ENCODE measurements around the gene INS. TPM values are rescaled to one million over a fixed set of nuclear protein-coding genes. Genes with fewer than 3 reads are reported as not detected.
"Not testable (repeated sequence)": the region's sequence is repeated elsewhere in the genome, so short reads cannot be mapped to it uniquely, and the experiment has no call there.

INS gene
- total and polyA plus RNA-seq, 2 donors: 0.42 to 2.4 TPM

DNA sequence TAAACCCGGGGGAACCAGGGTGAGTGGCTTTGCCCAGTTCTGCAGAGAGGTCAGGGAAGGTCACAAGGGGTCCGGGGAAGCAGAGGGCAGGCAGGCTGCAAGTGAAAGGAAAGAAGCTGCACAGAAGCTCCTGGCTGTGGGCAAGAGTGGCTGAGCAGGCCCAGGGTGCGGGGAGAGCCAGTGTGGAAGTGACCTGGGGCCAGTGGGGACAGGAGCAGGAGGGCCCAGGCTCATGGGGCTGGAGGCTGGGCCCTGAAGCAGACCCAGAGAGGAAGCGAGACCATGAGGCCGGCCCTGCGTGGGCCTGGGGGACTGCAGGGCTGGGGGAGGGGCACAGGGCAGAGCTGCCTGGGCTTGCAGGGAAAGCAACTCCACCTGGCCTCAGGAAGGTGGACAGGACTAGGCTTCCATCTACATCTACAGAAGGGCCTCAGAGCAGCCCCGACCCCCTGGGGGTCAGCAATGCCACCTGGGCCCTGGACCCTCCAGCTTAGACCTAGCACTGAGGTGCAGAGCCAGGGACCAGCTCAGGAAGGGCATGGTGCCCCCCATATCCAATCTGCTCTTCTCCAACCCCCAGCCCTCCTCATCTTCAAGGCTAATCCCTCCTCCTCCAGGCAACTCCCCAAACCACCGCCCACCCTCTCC, 33.4 kb downstream of the INS start:
- 90% methylated on average over 8 of the region's 8 CpGs for WGBS
- peaks cover 0 to 15% of the 10 kb centered on the region in 2 donors for H3K27me3 ChIP-seq (ENCODE audit: control insufficient read depth in 2 of 2, insufficient read depth in 1 of 2, low read length in 1 of 2)

DNA sequence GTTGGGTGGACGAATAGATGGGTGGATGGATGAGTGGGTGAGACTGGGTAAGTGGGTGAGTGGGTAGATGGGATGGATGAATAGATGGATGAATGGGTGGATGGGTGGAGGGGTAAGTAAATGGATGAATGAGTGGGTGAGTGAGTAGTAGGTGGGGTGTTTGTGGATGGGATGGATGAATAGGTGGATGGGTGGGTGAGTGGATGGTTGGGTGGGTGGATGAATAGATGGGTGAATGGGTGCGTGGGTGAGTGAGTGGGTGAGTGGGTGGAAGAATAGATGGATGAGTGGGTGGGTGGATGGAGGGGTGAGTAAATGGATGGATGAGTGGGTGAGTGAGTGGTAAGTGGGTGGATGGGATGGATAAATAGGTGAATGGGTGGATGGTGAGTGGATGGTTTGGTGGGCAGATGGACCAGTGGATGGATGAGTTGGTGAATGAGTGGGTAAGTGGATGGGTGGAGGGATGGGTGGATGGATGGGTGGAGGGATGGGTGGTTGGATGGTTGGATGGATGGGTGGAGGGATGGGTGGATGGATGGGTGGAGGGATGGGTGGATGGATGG, 34.4 kb downstream of the INS start:
- Histone ChIP-seq H3K9me3 (ENCODE audit: control insufficient read depth in 2 of 2, insufficient read depth in 1 of 2, low read length in 1 of 2) (no peaks in the 10 kb centered on the region), H3K27ac (ENCODE audit: low read depth in 1 of 2, low read length in 1 of 2) (no peak overlapping the region), H3K27me3 (ENCODE audit: control insufficient read depth in 2 of 2, insufficient read depth in 1 of 2, low read length in 1 of 2) (peaks cover 0 to 15% of the 10 kb centered on the region in 2 donors), H3K4me1 (ENCODE audit: control insufficient read depth in 2 of 2, insufficient read depth in 2 of 2, low read length in 2 of 2) (no peaks in the 10 kb centered on the region), H3K4me3 (ENCODE audit: low read length in 2 of 2) (no peak overlapping the region), H3K36me3 (ENCODE audit: control insufficient read depth in 2 of 2, insufficient read depth in 2 of 2, low read length in 1 of 2) (no peaks in the 10 kb centered on the region)
- 94% methylated on average over 2 of the region's 2 CpGs for WGBS
- no peak for DNase-seq (ENCODE audit: low read depth in 6 of 9, low spot score in 9 of 9)

More for the DNA sequence above, 33.4 kb downstream of the INS start:
- no peak for DNase-seq (ENCODE audit: low read depth in 6 of 9, low spot score in 9 of 9)
- H3K4me1 ChIP-seq (ENCODE audit: control insufficient read depth in 2 of 2, insufficient read depth in 2 of 2, low read length in 2 of 2): no peaks in the 10 kb centered on the region
- H3K27ac ChIP-seq (ENCODE audit: low read depth in 1 of 2, low read length in 1 of 2): no peak overlapping the region
- H3K36me3 ChIP-seq (ENCODE audit: control insufficient read depth in 2 of 2, insufficient read depth in 2 of 2, low read length in 1 of 2): no peaks in the 10 kb centered on the region
- H3K9me3 ChIP-seq (ENCODE audit: control insufficient read depth in 2 of 2, insufficient read depth in 1 of 2, low read length in 1 of 2): no peaks in the 10 kb centered on the region
- no peak overlapping the region for H3K4me3 ChIP-seq (ENCODE audit: low read length in 2 of 2)

DNA sequence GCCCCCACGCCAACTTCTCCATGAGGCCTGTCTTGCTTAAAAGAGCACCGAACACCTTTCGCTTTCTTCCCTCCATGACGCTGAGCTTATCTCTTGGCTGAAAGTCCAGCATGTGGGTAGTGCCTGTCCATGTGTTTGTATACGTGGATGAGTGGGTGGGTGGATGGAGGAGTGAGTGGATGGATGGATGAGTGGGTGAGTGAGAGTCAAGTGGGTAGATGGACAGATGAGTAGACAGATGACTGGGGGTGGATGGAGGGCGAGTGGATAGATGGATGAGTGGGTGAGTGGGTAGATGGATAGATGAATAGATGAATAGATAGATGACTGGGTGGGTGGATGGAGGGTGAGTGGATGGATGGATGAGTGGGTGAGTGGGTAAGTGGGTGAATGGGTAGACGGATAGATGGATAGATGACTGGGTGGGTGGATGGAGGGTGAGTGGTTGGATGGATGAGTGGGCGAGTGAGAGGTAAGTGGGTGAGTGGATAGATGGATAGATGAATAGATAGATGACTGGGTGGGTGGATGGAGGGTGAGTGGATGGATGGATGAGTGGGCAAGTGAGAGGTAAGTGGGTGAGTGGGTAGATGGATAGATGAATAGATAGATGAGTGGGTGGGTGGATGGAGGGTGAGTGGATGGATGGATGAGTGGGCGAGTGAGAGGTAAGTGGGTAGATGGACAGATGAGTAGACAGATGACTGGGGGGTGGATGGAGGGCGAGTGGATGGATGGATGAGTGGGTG, 36.1 kb downstream of the INS start:
- not testable (repeated sequence) for H3K4me1 ChIP-seq (ENCODE audit: control insufficient read depth in 2 of 2, insufficient read depth in 2 of 2, low read length in 2 of 2); DNase-seq (ENCODE audit: low read depth in 6 of 9, low spot score in 9 of 9); H3K27ac ChIP-seq (ENCODE audit: low read depth in 1 of 2, low read length in 1 of 2); H3K4me3 ChIP-seq (ENCODE audit: low read length in 2 of 2); H3K9me3 ChIP-seq (ENCODE audit: control insufficient read depth in 2 of 2, insufficient read depth in 1 of 2, low read length in 1 of 2); H3K36me3 ChIP-seq (ENCODE audit: control insufficient read depth in 2 of 2, insufficient read depth in 2 of 2, low read length in 1 of 2)
- peaks cover 0 to 21% of the 10 kb centered on the region in 2 donors for H3K27me3 ChIP-seq (ENCODE audit: control insufficient read depth in 2 of 2, insufficient read depth in 1 of 2, low read length in 1 of 2)
- 96% methylated on average over 9 of the region's 10 CpGs for WGBS

DNA sequence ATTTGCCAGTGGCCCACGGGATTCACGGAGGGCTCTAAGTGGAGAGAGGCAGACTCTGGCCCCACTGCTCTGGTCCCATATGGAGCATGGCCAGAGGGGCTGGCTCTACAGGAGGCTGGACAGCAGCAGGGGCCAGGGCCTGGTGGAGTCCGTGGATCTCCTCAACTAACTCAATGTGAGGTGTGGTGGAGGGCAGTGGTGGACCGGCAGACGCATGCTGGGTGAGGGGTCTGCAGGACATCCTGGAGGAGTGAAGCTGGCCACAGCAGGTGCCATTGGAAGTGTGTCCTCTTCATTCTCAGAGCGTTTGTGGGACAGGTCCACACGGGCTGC, 37.4 kb downstream of the INS start:
- WGBS: 98% methylated on average over 7 of the region's 7 CpGs
- DNase-seq (ENCODE audit: low read depth in 6 of 9, low spot score in 9 of 9): no peak
- H3K9me3 ChIP-seq (ENCODE audit: control insufficient read depth in 2 of 2, insufficient read depth in 1 of 2, low read length in 1 of 2): no peaks in the 10 kb centered on the region
- H3K4me1 ChIP-seq (ENCODE audit: control insufficient read depth in 2 of 2, insufficient read depth in 2 of 2, low read length in 2 of 2): no peaks in the 10 kb centered on the region
- H3K27me3 ChIP-seq (ENCODE audit: control insufficient read depth in 2 of 2, insufficient read depth in 1 of 2, low read length in 1 of 2): peaks cover 0 to 21% of the 10 kb centered on the region in 2 donors
- H3K4me3 ChIP-seq (ENCODE audit: low read length in 2 of 2): no peak overlapping the region
- H3K27ac ChIP-seq (ENCODE audit: low read depth in 1 of 2, low read length in 1 of 2): no peak overlapping the region
- no peaks in the 10 kb centered on the region for H3K36me3 ChIP-seq (ENCODE audit: control insufficient read depth in 2 of 2, insufficient read depth in 2 of 2, low read length in 1 of 2)

DNA sequence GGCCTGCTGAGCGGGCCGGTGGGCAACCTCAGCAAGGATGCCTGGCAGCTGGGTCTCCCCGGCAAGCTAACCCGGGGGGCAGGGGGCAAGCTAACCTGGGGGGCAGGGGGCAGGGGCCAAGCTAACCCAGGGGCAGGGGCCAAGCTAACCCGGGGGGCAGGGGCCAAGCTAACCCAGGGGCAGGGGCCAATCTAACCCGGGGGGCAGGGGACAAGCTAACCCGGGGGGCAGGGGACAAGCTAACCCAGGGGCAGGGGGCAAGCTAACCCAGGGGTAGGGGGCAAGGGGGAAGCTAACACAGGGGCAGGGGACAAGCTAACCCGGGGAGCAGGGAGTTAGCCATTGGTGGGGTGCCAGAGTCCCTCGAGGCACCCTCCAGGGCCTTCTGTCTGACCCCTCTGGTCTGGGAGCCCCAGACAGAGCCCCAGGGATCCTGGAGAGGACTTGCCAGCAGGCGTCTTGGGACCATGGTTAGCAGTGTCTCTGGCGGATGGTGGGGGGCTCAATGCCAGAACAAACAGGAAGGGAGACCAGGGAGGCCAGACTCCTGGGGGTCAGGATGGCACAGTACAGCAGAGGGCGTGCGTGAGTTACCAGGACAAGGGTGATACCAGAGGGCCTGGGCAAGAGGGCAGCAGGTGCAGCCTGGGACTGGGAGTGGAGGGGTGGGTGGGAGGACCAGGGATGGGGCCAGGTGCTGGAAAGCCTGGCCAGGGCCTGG, 37.9 kb downstream of the INS start:
- H3K4me1 ChIP-seq (ENCODE audit: control insufficient read depth in 2 of 2, insufficient read depth in 2 of 2, low read length in 2 of 2): no peaks in the 10 kb centered on the region
- no peak overlapping the region for H3K4me3 ChIP-seq (ENCODE audit: low read length in 2 of 2)
- no peak for DNase-seq (ENCODE audit: low read depth in 6 of 9, low spot score in 9 of 9)
- 93% methylated on average over 13 of the region's 13 CpGs for WGBS
- H3K27ac ChIP-seq (ENCODE audit: low read depth in 1 of 2, low read length in 1 of 2): no peak overlapping the region
- no peaks in the 10 kb centered on the region for H3K9me3 ChIP-seq (ENCODE audit: control insufficient read depth in 2 of 2, insufficient read depth in 1 of 2, low read length in 1 of 2)
- no peaks in the 10 kb centered on the region for H3K36me3 ChIP-seq (ENCODE audit: control insufficient read depth in 2 of 2, insufficient read depth in 2 of 2, low read length in 1 of 2)
- peaks cover 0 to 21% of the 10 kb centered on the region in 2 donors for H3K27me3 ChIP-seq (ENCODE audit: control insufficient read depth in 2 of 2, insufficient read depth in 1 of 2, low read length in 1 of 2)

DNA sequence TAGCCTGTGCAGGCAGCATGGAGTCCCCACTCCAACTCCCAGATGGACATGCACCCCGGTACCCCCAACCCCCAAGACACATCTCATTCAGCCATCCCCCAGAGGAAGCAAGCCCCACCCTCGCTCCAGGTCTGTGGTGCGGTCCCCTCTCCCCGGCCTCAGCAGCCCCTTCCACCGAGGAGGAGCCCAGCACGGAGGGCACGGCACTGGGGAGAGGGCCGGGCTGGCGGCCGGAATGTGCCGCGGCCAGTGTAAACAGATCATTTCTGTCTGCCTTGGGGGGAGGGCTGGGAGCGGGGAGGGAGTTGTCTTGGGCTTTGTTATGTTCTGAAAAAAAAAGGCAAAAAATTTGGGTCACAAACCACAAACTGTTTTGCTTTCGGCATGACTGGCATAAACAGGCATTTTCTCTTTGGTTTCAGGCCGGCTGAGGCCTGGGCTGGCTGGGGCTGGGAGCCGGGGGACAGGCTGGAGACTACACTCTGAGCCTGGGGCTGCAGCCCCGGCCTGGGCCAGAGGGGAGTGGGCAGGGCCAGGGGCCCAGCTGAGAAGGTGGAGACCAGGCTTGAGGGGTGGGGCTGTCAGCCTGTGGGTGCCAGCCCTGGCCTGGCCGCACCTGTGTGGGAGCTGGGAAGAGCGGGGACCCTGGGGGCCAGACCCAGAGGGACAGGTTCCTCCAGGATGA, 38.6 kb downstream of the INS start:
- Histone ChIP-seq H3K27me3 (ENCODE audit: control insufficient read depth in 2 of 2, insufficient read depth in 1 of 2, low read length in 1 of 2) (peaks cover 0 to 21% of the 10 kb centered on the region in 2 donors), H3K27ac (ENCODE audit: low read depth in 1 of 2, low read length in 1 of 2) (no peak overlapping the region), H3K4me3 (ENCODE audit: low read length in 2 of 2) (no peak overlapping the region), H3K4me1 (ENCODE audit: control insufficient read depth in 2 of 2, insufficient read depth in 2 of 2, low read length in 2 of 2) (no peaks in the 10 kb centered on the region), H3K9me3 (ENCODE audit: control insufficient read depth in 2 of 2, insufficient read depth in 1 of 2, low read length in 1 of 2) (no peaks in the 10 kb centered on the region), H3K36me3 (ENCODE audit: control insufficient read depth in 2 of 2, insufficient read depth in 2 of 2, low read length in 1 of 2) (no peaks in the 10 kb centered on the region)
- no peak for DNase-seq (ENCODE audit: low read depth in 6 of 9, low spot score in 9 of 9)
- WGBS: 79% methylated on average over 19 of the region's 19 CpGs

DNA sequence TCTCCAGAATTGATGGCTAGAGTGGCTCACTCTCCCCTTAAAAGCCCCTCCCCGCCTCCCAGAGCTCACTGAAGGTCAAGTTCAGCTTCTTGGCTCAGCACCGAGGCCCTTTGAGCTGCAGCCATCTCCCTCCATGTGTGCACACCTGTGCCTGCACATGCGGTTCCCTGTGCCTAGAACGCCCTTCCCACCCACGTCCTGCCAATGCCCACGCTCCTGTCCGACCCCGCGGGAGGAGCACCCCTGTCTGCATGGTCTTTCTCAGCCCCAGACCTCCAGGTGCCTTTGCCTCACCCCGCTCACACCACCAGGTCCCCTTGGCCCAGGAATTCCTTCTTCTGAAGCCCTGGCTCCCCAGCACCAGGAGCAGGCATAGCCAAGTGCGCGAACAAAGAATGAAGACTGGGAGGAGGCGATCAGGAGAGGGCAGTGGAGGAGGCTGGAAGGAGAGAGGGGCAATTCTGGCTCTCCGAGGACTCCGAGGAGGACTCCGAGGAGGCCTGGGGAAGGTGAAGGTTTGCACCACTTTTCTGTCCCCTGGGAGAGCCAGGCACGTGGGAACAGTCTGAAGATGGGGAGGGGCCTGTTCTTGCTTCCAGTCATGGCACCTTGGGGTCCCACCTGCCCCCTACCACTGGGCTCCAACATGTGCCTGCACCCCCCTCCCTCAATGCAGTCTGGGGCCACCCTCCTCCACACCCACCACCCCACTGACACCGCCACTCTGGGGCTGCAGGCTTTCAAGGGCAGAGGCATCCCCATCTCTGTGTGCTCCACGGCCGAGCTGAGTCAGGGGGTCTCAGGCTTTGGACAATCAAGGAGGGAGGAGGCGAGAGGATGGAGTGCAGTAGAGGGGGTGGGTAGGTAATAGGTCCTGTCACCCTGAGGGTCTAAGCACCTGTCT, 39.5 kb downstream of the INS start:
- H3K27ac ChIP-seq (ENCODE audit: low read depth in 1 of 2, low read length in 1 of 2): no peak overlapping the region
- no peak for DNase-seq (ENCODE audit: low read depth in 6 of 9, low spot score in 9 of 9)
- no peaks in the 10 kb centered on the region for H3K4me1 ChIP-seq (ENCODE audit: control insufficient read depth in 2 of 2, insufficient read depth in 2 of 2, low read length in 2 of 2)
- WGBS: 92% methylated on average over 21 of the region's 21 CpGs
- H3K4me3 ChIP-seq (ENCODE audit: low read length in 2 of 2): no peak overlapping the region
- no peaks in the 10 kb centered on the region for H3K36me3 ChIP-seq (ENCODE audit: control insufficient read depth in 2 of 2, insufficient read depth in 2 of 2, low read length in 1 of 2)
- H3K9me3 ChIP-seq (ENCODE audit: control insufficient read depth in 2 of 2, insufficient read depth in 1 of 2, low read length in 1 of 2): peaks cover 0 to 2% of the 10 kb centered on the region in 2 donors
- peaks cover 0 to 21% of the 10 kb centered on the region in 2 donors for H3K27me3 ChIP-seq (ENCODE audit: control insufficient read depth in 2 of 2, insufficient read depth in 1 of 2, low read length in 1 of 2)

DNA sequence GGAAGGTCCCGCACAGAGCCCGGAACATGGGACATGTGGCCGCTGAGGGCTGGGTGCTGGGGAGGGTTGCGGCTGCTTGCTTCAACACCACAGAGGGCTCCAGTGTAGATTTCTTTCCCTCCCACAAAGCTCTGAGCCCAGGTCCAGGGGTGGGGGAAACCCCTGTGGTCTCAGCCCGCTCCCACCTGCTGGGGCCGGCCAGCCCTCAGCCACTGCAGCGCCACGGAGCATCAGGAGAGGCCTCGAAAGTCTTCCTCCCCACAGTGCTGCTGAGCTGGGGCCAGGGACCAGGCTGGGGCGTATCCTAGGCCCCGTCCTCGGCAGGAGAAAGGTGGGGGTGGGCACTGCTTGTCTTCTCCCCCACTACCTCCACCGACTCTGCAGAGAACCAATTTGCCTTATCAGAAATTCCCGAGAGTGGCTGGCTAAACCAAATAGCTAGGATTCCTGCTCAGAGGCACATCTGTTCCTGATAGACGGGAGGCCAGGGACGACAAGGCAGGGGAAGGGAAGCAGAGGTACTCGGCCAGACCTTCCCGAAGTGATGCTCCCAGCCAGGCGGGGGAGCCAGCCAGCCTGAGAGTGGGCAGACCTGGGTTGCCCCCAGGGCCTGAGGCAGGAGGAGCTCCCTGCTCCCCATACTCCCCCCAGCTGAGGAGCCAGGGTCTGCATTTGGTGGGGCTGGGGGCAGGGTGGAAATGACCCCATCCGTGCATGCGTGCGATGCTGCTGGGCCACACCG, 40.5 kb downstream of the INS start:
- WGBS: 90% methylated on average over 23 of the region's 23 CpGs
- Histone ChIP-seq H3K4me3 (ENCODE audit: low read length in 2 of 2) (no peak overlapping the region), H3K36me3 (ENCODE audit: control insufficient read depth in 2 of 2, insufficient read depth in 2 of 2, low read length in 1 of 2) (no peaks in the 10 kb centered on the region), H3K27me3 (ENCODE audit: control insufficient read depth in 2 of 2, insufficient read depth in 1 of 2, low read length in 1 of 2) (peaks cover 0 to 21% of the 10 kb centered on the region in 2 donors), H3K9me3 (ENCODE audit: control insufficient read depth in 2 of 2, insufficient read depth in 1 of 2, low read length in 1 of 2) (peaks cover 0 to 4% of the 10 kb centered on the region in 2 donors), H3K4me1 (ENCODE audit: control insufficient read depth in 2 of 2, insufficient read depth in 2 of 2, low read length in 2 of 2) (no peaks in the 10 kb centered on the region), H3K27ac (ENCODE audit: low read depth in 1 of 2, low read length in 1 of 2) (no peak overlapping the region)
- no peak for DNase-seq (ENCODE audit: low read depth in 6 of 9, low spot score in 9 of 9)

Measured in thymus (tissue), 11 donors.